Brain pericyte (primary cell): ENCODE data around the gene PPTC7.
"Not testable (repeated sequence)": the region's sequence is repeated elsewhere in the genome, so short reads cannot be mapped to it uniquely, and the experiment has no call there.

Source experiments
- DNase-seq: peaks from one replicate; pipeline ENCODE4 v3.0.0-alpha.2; 2012; ENCODE audit warnings: low read depth, low spot score

Gene PPTC7

GRCh38 chr12:110583137-110584059 is at the start of gene PPTC7:
TSS of gene PPTC7 (minus strand) at chr12:110583318. CDS start at chr12:110583031, 287 bp downstream.
- DNase-seq, result peak; percentile 81

- no peak for DNase-seq
Observed at GRCh38 chr12:110627500-110628195, 44.5 kb upstream of the PPTC7 start.

- DNase-seq, result no peak
Observed at GRCh38 chr12:110622582-110622981, 39.5 kb upstream of the PPTC7 start.

- DNase-seq, result no peak
Observed at GRCh38 chr12:110619534-110619953, 36.4 kb upstream of the PPTC7 start.

GRCh38 chr12:110616471-110617115 is 33.5 kb upstream of the PPTC7 start:
- DNase-seq, result no peak

- DNase-seq, result no peak
Observed at GRCh38 chr12:110615171-110615570, 32.1 kb upstream of the PPTC7 start.

- DNase-seq, result peak; percentile 69
Observed at GRCh38 chr12:110613771-110614684, 30.9 kb upstream of the PPTC7 start, which contains the start of gene TCTN1. TSS of gene TCTN1 (plus strand) at chr12:110614129. CDS start at chr12:110614183, 54 bp downstream.

GRCh38 chr12:110613071-110613770 is 30.1 kb upstream of the PPTC7 start:
- DNase-seq, result no peak

GRCh38 chr12:110606253-110606611 is 23.1 kb upstream of the PPTC7 start:
- no peak for DNase-seq

- DNase-seq, result not testable (repeated sequence)
Observed at GRCh38 chr12:110602085-110602814, 19.1 kb upstream of the PPTC7 start.

- DNase-seq, result no peak
Observed at GRCh38 chr12:110600254-110600653, 17.1 kb upstream of the PPTC7 start.

- no peak for DNase-seq
Observed at GRCh38 chr12:110599334-110599733, 16.2 kb upstream of the PPTC7 start.

- DNase-seq, result no peak
Observed at GRCh38 chr12:110597885-110598284, 14.8 kb upstream of the PPTC7 start.

GRCh38 chr12:110592919-110593318 is 9.8 kb upstream of the PPTC7 start:
- DNase-seq, result not testable (repeated sequence)

GRCh38 chr12:110592078-110592477 is 9.0 kb upstream of the PPTC7 start:
- DNase-seq, result no peak

- DNase-seq, result no peak
Observed at GRCh38 chr12:110591451-110592051, 8.4 kb upstream of the PPTC7 start.

GRCh38 chr12:110590806-110591326 is 7.7 kb upstream of the PPTC7 start:
- DNase-seq, result no peak

- no peak for DNase-seq
Observed at GRCh38 chr12:110590059-110590458, 6.9 kb upstream of the PPTC7 start.

GRCh38 chr12:110587102-110587501 is 4.0 kb upstream of the PPTC7 start:
- DNase-seq, result not testable (repeated sequence)
